NCI-H446 (cell line): ENCODE measurements around the gene SQSTM1.

Source experiments
- DNase-seq, 2 experiments: peaks; one replicate each; lab custom pipeline; 2025; lab: John Stamatoyannopoulos, UW

The SQSTM1 gene

DNA sequence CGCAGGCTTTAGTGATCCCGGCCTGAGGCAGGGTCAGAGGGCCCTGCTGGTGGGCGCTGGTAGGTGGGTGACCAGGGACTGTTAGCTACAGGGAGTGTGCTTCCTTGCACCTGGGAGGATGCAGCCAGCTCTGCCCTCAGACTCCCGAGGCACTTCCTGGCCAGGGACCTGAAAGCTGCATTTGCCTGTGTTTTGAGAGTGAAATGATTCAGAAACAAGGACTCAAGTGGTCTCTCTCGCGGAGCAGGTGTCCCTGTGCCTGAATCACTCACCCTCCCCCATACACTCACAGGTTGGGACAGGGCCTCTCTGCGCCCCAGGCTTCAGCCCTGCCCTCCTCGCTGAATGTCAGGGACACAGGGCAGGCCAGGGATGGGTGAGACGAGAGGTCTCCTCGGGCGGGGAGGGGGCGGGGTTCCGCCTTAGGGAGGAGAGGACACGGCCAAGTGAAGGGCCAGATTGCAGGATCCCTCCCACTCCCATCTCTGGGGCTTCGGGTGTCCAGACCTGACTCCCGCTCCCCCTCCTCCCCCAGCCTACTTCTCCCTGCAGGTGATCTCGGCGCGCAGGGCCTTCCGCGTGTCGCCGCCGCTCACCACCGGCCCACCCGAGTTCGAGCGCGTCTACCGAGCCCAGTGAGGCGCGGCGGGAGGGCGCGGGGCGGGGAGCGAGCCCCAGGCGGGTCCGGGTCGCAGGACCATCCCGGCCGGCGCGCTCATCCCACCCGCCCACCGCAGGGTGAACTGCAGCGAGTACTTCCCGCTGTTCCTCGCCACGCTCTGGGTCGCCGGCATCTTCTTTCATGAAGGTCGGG is 25.4 kb upstream of the SQSTM1 start:
- no peak for DNase-seq

DNA sequence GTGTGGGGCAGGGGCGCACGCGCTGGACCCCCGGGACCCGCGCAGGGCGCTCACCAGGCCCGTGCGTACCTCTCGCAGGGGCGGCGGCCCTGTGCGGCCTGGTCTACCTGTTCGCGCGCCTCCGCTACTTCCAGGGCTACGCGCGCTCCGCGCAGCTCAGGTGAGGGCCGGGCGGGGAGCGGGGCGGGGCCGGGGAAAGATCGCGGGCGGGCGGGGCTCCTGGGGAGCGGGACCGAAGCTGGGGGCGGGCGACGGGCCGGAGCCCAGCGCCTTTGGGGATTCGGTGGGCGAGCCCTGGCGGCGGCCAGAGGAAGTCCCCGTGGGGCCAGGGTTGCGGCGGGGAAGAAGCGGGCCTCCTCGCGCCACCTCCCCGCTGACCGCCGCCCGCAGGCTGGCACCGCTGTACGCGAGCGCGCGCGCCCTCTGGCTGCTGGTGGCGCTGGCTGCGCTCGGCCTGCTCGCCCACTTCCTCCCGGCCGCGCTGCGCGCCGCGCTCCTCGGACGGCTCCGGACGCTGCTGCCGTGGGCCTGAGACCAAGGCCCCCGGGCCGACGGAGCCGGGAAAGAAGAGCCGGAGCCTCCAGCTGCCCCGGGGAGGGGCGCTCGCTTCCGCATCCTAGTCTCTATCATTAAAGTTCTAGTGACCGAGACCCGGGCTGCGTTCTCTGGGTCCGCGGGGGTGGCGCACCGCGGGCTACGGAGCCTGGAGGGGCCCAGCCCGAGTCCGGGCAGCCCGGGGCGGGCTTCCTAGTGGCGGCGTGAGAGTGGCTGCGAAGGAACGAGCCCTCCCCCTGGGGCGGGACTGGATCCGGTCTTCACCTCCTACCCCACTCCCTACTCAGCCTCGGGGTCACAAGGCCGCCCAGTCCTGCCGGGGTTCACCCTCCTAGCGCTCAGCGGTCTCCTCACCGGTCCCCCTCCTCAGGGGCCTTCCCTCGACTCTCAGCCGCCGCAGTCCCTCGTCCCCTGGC is 24.6 kb upstream of the SQSTM1 start:
- peak in 1 of 2 experiments; percentile 71 for DNase-seq

DNA sequence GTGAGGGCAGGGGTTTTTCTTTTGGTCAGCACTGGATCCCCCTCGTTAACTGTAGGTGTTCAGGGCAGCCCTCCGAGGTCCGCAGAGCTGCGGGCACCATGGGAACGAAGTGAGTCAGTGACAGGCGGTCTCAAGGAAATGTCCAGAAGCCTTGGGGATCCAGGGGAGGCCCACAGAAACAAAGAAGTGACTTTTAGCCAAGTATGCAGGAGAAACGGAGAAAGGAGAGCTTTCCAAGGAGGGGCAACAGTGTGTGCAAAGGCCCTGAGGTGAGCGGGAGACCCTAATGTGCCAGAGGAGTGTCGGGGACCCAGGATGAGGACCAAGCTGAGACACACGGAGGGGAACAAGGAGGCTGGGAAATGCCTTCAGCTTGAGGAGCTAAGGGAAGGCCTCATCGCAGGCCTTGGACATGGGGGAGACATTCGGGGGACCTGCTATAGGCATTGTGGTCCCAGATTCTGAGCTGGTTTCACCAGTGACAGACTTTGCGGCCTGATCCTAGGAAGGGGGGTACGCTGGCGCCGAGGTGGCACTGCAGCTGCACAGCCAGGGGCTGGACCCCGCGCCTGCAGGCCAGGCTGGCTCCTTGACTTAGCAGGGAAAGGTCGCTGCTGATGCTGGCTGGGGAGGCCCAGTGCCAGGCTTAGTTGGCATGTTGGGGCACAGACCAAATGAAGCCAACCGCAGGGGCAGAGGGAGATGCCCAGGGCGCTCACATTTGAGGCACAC is 23.7 kb upstream of the SQSTM1 start:
- no peak for DNase-seq

DNA sequence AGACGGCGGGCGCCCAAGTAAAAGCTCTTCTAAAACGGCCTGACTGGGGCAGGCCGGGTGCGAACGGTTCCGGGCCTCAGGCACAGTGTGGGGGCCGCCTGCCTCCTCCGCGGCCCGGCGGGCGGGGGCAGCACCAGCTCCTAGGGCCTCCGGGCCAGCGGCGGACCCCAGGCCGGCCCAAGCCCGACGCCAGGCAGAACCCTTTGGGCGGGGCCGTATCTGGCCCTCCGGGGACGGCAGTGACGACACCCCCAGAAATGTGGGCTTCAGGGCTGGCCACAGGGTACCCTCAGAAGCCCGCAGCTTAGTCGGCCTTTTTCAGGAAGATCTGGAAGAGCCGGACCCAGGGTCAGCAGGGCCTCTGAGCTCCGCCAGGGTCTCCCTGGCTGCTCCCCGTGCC is 23.0 kb upstream of the SQSTM1 start:
- DNase-seq = no peak

DNA sequence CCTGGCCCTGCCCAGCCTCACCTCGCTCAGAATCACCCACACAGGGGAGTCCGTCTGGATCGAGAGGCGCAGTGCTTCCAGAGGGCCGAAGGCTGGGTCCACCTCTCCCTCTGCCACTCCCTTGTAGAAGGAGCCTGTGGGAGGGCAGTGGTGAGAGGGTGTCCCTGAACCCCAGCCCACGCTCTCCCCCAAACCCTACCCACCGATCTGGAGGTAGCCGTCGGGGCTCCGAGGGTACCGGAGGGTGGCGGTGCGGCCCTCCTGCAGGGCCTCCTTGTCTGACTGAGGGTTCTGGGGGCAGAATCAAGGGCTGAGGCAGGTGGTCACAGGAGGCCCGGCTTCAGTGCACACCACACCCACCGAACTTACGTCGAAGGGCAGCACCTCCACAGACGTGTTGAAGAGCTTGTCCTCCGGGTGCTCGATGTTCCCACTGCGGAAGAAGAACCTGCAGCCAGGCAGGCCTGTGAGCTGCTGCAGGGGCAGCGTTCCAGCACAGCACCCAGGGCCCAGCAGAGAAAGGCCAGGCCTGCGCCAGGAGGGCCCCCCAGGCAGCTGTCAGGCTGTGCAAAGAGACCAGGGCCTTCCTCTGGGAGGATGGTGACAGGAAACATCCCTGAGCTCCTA is 22.4 kb upstream of the SQSTM1 start:
- no peak for DNase-seq

DNA sequence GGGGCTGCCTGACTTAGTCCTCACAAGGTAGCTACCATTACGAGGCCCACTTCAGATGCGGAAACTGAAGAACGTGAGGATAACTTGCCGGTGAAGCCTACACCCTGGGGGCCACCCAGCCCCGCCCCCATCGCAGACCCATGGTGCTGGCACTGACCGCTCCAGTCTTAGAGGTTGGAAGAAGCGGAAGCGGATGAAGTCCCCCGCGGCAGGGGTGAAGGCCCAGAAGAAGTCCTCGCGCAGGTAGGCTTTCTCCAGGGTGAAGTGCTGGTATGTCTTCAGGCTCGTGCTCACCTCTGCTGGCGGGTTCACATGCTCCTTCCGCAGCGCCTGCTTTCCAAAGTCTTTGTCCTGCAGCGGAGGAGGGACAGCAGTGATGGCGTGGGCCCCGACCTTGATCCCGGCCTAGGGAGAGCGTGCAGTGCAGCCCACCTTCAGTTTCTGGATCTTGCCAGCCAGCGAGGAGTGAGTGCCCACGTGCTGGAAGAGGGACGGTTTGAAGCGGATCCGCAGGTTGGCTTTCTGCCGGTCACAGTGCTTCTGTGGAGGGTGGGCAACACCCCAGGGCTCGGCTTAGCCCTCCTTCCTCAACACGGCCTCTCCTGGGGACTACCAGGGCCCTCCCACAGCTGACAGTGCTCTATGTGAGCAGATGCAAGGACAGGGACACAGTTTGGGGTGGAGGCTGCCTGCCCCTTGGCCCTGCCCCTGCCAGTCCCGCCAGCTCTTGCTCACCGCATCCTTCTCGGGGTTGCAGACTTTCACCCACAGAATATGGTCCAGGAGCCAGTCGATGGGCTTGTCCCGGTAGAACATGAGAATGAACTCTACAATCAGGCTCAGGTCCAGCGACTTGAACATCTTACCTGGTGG is 21.7 kb upstream of the SQSTM1 start:
- no peak for DNase-seq

DNA sequence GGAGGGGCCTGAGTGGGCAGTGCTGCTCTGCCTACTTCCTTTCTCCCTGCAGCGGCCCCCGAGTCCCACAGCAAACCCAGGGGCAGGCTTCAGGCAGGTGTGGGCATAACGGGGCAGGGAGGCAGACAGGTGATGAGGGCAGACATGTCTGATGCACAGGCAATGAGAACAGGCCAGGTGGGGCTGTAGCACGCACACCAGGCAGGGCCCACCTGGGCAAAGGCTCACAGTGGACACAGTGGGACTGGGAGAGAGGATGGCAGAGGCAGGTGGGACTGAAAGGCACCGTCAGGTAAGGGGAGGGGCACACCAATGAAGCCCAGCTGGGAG is 21.1 kb upstream of the SQSTM1 start:
- DNase-seq = no peak

DNA sequence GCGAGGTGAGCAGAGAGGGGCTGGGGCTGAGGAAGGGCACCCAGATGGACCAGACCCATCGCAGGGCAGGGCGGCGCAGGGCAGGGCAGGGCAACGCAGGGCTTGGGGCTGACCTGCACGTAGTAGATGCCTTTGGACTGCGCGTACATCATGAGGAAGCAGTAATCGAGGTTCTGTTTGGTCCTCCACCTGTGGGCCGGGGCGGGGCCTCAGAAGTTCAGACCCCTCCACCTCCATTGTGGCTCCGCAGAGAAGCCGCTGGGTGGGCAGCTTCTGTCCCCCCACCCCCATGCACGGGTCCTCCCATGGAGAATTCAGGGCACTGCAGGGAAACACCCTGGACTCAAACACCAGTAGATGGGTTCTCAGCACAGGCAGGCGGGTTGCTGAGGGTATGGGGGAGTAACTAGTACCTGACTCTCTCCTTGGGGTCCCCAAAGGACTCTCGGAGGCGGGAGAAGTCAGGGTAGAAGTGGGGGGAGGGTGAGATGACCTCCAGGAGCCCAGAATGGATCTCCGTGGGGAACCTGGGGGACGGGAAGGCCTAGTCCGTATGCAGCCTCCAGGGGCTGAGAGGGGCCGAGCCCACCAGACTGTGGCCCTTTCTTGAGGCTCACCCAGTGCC is 20.5 kb upstream of the SQSTM1 start:
- DNase-seq = no peak

DNA sequence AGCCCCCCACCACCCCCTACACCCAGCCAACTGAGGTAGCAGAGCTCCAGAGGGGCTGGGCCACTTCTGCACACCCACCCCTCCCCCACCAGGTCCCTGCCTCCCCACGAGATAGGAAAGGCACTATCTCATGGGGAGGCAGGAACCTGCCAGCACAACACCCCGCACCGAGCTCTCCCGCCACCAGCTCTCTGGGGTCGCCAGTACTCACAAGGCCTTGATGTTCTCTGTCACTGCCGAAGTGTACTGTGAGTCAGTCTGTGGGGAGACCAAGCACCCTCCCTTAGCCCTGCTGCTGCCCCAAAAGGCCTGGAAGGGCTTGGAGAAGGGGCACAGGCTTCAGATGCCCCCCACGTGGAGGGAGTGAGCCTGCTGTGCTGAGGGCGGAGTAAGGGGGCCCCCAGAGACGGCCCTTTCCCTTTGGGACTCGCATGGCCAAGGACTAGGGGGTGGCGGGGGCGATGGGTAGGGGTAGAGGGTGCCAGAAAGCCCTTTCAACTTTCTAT is 20.0 kb upstream of the SQSTM1 start:
- DNase-seq = no peak

DNA sequence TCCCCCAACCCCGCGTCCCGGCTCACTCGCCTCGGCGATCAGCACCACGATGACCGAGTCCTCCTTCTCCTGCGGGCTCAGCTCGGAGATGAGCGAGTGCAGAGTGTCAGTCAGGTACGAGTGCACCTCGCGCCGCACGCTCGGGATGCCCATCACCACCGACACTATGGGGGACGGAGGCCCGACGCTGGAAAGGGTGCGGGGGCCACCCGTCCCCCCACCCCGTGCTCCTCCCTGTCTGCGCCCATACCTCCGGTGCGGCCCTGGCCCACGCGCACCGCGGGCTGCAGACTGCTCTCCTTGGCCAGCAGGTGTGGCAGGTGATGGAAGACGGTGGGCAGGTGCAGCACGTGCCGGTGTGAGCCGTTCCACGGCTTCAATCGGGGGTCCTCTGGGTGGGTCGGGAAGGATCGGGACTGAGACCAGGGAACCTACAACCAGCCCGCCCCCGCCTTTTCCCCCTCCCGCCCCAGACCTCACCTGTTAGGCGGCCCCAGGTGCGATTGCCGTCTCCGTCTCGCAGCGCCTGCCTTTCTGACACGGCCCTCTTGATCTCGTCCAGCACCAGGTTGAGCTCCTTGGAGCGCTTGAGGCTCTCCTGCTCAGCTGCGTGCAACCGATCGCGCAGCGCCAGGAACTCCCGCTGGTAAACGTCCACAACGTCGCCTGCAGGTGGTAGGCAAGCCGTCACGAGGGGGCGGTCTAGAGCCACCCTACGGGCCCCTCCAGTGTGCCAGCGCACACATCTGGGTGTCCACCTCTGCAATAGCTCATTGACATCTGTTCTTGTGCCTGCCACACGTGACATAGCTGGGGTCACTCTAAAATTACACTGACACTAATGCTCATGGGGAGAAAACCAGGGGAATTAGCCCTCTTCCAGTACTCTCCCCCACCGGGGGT is 19.1 kb upstream of the SQSTM1 start:
- DNase-seq = no peak

DNA sequence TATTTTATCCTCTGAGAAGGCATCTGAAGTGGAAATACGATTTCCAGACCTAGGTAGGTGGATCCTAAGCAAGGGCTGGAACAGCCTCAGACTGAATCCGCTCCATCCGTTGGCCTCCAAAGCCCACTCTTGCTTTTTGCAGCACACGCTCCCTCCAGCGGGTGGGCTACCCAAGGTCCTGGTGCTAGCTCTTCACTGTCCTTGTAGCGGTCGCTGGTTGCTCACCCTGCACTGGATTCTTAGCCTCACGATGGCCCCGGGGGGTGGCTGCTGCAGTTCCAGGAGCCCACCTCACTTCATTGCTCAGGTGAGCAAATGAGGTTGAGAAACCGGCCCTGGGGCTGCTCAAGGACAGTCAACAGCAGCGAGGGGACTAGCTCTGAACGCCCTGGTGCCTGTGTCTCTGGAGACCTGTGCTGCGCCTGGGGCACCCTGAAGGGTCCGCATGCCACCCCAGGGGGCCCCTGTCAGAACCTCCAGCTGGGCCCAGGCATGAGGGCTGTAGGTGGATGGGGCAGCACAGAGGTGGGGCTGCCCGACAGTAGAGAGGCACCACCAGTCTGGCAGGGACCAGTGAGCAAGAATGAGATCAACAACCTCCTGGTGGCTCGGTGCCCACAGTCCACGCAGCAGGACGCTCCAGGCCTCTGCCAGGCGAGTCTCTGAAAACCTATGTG is 18.4 kb upstream of the SQSTM1 start:
- DNase-seq = no peak

DNA sequence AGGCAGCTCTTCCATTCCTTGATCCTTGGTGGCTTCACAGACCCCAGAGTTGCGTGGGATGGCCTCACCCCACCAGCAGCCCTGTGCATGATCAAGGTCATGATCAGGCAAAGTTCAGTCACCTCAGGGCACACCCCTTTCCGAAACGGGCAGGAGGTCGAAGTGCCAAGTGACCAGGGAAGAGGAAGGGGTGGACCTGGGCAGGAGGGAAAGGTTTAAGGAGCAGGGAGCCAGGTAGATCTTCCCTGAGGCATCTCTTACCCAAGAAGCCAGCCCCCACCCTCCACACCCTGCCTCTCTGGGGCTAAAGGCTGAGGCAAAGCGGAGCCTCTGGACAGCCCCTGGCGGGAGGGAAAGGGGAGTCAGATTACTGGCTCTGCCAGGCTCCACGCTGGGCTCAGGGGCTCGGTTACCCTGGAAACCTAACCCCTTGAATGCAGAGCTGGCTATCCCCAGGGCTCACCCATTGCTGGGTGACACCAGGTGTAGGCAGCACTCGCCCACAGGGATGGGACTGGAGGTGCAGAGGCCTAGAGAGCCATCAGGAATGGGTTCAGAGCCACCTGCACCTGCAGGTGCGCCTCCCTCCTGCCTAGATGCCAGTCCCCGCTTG is 17.6 kb upstream of the SQSTM1 start:
- DNase-seq = no peak

DNA sequence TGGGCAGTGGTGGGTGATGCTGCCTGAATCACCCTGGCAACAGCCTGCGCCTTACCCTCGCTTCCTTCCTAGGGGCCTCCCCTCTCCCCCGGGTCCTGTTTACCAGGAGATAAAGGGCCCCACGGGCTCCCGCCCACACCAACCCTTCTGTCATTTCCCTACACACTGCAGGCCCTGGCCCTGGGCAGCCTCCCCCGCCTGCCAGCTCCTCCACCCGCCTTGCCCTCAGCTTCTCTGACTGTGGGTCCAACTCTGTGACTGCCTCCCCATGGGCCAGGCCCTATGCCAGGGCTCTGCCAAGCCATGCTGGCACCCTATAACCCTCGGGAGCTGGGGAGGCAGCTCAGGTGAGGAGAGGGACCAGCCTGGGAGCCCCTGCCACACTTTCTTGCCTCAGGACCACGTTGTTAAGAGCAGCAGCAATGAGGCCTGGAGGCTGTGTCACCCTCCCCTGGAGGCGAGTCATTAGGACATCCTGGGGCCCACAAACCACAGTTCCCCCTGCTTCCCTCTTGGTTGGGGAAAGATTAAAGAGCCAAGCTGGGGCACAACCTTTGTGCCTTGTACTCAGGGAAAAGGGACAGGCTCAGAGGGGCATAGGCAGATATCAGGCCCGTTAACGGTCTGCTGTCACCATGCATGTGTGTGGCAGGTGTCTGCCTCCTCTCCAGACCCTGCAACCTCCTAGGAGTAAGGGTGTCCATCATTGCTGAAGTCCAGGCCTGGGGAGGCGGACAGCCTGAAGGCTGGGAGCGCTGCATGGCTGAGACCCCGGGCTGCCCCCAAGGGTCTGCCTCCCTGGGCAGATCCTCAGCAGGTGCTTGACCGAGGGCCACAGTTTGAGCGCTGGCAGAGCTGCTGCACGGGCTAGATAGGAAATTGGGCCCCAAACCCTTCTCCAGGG is 16.8 kb upstream of the SQSTM1 start:
- no peak for DNase-seq

DNA sequence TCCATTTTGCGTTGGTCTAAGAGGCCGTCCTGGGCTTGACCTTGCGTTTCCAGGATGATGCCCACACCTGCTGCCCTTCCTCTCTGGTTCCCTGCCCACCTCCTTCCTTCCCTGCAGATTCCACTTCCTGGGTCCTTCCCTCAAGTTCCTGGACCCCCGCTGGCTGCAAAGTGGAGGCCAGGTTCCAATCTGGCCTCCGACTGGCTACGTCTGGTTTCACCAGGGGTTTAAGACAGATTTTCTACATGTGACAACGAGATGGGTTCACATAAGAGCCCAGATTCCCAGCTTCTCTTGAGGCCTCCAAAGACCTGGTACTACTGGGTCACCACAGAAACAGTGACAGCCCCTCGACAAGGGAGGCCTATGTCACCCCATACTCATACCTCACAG is 16.2 kb upstream of the SQSTM1 start:
- no peak for DNase-seq

DNA sequence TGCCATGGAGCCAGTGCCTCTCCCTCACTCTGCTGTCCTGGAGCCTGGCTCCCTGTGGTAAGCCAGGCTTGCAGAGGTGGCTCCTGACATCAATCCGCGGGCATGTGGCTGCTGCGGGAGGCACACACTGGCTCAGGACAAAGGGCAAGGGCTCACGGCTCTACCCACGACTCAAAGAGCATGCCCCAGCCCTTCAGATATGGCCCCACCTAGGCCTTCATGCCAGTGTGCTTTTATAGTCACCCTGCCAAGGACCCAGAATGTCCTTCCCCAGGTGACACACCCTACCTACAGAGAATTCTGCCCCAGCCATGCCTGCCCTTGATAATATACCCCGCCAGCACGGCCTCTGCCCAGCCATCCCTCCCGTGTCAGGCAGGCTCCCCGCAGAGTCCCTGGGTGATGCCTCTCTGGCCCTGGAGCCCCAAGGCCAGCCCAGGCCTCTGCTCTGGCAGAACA is 15.6 kb upstream of the SQSTM1 start:
- DNase-seq = no peak

DNA sequence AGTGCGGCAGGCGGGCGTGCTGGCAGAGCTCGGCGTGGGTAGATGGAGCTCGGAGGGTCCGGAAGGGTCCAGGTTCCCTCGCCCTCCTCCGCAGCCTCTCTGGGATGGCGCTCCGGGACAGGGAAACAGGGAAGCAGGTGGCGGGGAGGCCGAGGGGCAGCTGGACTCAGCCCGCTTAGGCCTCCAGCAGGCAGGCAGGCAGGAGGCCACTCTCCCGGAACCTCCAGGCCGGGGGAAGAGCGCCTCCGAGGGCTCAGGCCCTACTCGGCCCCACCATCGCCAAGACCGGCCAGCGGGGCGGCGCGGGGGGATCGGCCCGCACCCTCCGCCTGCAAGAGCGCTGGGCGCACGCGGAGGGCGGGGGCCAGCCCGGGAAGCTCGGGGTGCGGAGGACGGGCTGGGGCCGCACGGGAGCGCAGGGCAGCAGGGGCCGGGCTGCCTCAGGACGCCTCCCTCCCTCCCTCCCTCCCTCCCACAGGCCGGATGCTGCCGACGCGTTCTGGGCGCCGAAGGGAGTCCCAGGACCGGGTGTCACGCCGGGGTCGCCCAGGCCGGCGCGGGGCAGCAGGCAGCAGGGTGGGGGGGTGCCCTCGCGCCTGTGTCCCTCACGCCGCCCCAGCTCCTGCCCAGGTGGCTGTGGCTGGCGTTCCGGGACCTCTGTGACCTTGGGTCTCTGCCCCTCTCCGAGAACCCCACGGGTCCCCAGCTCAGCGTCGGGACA is 15.0 kb upstream of the SQSTM1 start:
- DNase-seq = no peak
